HEK293 (cell line): ENCODE results near the gene CABS1.

Experiments used
- CTCF ChIA-PET: fragments of 350-600 bp; formaldehyde crosslinking; extraction: SDS; loops from one replicate; lab custom pipeline; 2021; ENCODE audit warnings: antibody characterized with exemption; lab: Yijun Ruan, JAX
- POLR2A ChIA-PET: fragments of 300-600 bp; formaldehyde crosslinking; extraction: SDS; loops from one replicate; lab custom pipeline; 2020; ENCODE audit warnings: antibody characterized with exemption, inconsistent platforms; lab: Yijun Ruan, JAX
- H3K27ac ChIP-seq: fragments of 200-500 bp; sonication (Bioruptor generic); 2 replicates; pipeline ENCODE4 v1.5.1; 2014; ENCODE audit warnings: low read depth, low read length, control low read depth, inconsistent platforms; ENCODE audit errors: extremely low read depth
- H3K36me3 ChIP-seq, 2 experiments: fragments of 200-500 bp in 1 of 2; sonication (Bioruptor generic) in 1 of 2; 1 replicate in 1 of 2; 2 replicates in 1 of 2; pipeline ENCODE4 v1.5.1; 2014 to 2017; ENCODE audit warnings: inconsistent platforms in 2 of 2, low read length in 2 of 2; ENCODE audit not compliant: control insufficient read depth in 2 of 2, insufficient read depth in 1 of 2
- H3K4me1 ChIP-seq: fragments of 200-500 bp; sonication (Bioruptor generic); 2 replicates; pipeline ENCODE4 v1.5.1; 2014; ENCODE audit warnings: mild to moderate bottlenecking, low read length, inconsistent platforms; ENCODE audit not compliant: control insufficient read depth, insufficient read depth
- H3K4me3 ChIP-seq: 2 replicates; pipeline ENCODE4 v1.5.1; 2011; ENCODE audit warnings: low read depth, mild to moderate bottlenecking, control low read depth, low read length, moderate library complexity
- H3K9me3 ChIP-seq: fragments of 200-500 bp; sonication (Bioruptor generic); 2 replicates; pipeline ENCODE4 v1.5.1; 2014; ENCODE audit warnings: low read depth, low read length, inconsistent platforms; ENCODE audit not compliant: control insufficient read depth, insufficient read depth
- ATF2 ChIP-seq: fragments of 450-650 bp; formaldehyde crosslinking; IDR thresholded peaks from 2 replicates; pipeline ENCODE4 v1.5.1; 2016; ENCODE audit warnings: missing biosample characterization, missing genetic modification characterization, low read depth
- BCL11A ChIP-seq: fragments of 450-650 bp; formaldehyde crosslinking; IDR thresholded peaks from 2 replicates; pipeline ENCODE4 v1.5.1; 2016; ENCODE audit warnings: low read depth, missing biosample characterization, missing genetic modification characterization
- BCL6B ChIP-seq: fragments of 450-650 bp; formaldehyde crosslinking; IDR thresholded peaks from 2 replicates; pipeline ENCODE4 v1.5.1; 2017; ENCODE audit warnings: missing biosample characterization, missing genetic modification characterization
- ELK4 ChIP-seq: IDR thresholded peaks from 2 replicates; pipeline ENCODE4 v1.6.1; 2011; ENCODE audit warnings: mild to moderate bottlenecking, low read depth, low read length, borderline replicate concordance
- GFI1B ChIP-seq: fragments of 450-650 bp; formaldehyde crosslinking; IDR thresholded peaks from 2 replicates; pipeline ENCODE4 v1.5.1; 2016; ENCODE audit warnings: missing biosample characterization, missing genetic modification characterization
- KLF10 ChIP-seq: fragments of 450-650 bp; IDR thresholded peaks from 2 replicates; pipeline ENCODE4 v1.5.1; 2018; ENCODE audit warnings: missing biosample characterization, mild to moderate bottlenecking, missing genetic modification characterization
- KLF16 ChIP-seq: fragments of 450-650 bp; formaldehyde crosslinking; IDR thresholded peaks from 2 replicates; pipeline ENCODE4 v1.5.1; 2017; ENCODE audit warnings: missing biosample characterization, missing genetic modification characterization
- OVOL3 ChIP-seq: fragments of 450-650 bp; formaldehyde crosslinking; IDR thresholded peaks from 2 replicates; pipeline ENCODE4 v1.5.1; 2016; ENCODE audit warnings: missing biosample characterization, missing genetic modification characterization
- PBX3 ChIP-seq: sonication (generic); formaldehyde crosslinking; IDR thresholded peaks from 2 replicates; pipeline ENCODE4 v1.8.1; 2022; ENCODE audit warnings: mild to moderate bottlenecking, moderate library complexity, missing genetic modification reagents
- PRDM6 ChIP-seq: fragments of 450-650 bp; formaldehyde crosslinking; IDR thresholded peaks from 2 replicates; pipeline ENCODE4 v1.5.1; 2017; ENCODE audit warnings: missing biosample characterization, missing genetic modification characterization
- TSHZ1 ChIP-seq: fragments of 450-650 bp; formaldehyde crosslinking; IDR thresholded peaks from 2 replicates; pipeline ENCODE4 v1.5.1; 2016; ENCODE audit warnings: missing biosample characterization, missing genetic modification characterization, borderline replicate concordance
- ZNF112 ChIP-seq: fragments of 450-650 bp; formaldehyde crosslinking; IDR thresholded peaks from 2 replicates; pipeline ENCODE4 v1.5.0; 2017; ENCODE audit warnings: missing biosample characterization, missing genetic modification characterization
- ZNF114 ChIP-seq: fragments of 450-650 bp; formaldehyde crosslinking; IDR thresholded peaks from 2 replicates; pipeline ENCODE4 v1.5.0; 2017; ENCODE audit warnings: missing biosample characterization, missing genetic modification characterization
- ZNF248 ChIP-seq: fragments of 450-650 bp; formaldehyde crosslinking; IDR thresholded peaks from 2 replicates; pipeline ENCODE4 v1.5.1; 2017; ENCODE audit warnings: missing biosample characterization, missing genetic modification characterization
- ZNF266 ChIP-seq: fragments of 450-650 bp; formaldehyde crosslinking; IDR thresholded peaks from 2 replicates; pipeline ENCODE4 v1.5.1; 2016; ENCODE audit warnings: missing biosample characterization, missing genetic modification characterization, low read depth
- ZNF280C ChIP-seq: fragments of 450-650 bp; formaldehyde crosslinking; IDR thresholded peaks from 2 replicates; pipeline ENCODE4 v1.5.1; 2016; ENCODE audit warnings: missing biosample characterization, missing genetic modification characterization
- ZNF629 ChIP-seq: fragments of 450-650 bp; formaldehyde crosslinking; IDR thresholded peaks from 2 replicates; pipeline ENCODE4 v1.5.1; 2017; ENCODE audit warnings: missing biosample characterization, missing genetic modification characterization
- ZNF658 ChIP-seq: fragments of 450-650 bp; formaldehyde crosslinking; IDR thresholded peaks from 2 replicates; pipeline ENCODE4; 2016; ENCODE audit warnings: missing biosample characterization, missing genetic modification characterization
- ZNF747 ChIP-seq: fragments of 450-650 bp; formaldehyde crosslinking; IDR thresholded peaks from 2 replicates; pipeline ENCODE4 v1.5.1; 2016; ENCODE audit warnings: missing biosample characterization, missing genetic modification characterization
- ZNF76 ChIP-seq: fragments of 450-650 bp; formaldehyde crosslinking; IDR thresholded peaks from 2 replicates; pipeline ENCODE4; 2016; ENCODE audit warnings: low read depth, missing biosample characterization, missing genetic modification characterization, borderline replicate concordance
- ZNF830 ChIP-seq: fragments of 450-650 bp; IDR thresholded peaks from 2 replicates; pipeline ENCODE4 v1.5.0; 2018; ENCODE audit warnings: missing biosample characterization, missing genetic modification characterization, low read depth, mild to moderate bottlenecking, moderate library complexity
- ZSCAN30 ChIP-seq: fragments of 450-650 bp; IDR thresholded peaks from 2 replicates; pipeline ENCODE4 v1.5.1; 2018; ENCODE audit warnings: missing biosample characterization, mild to moderate bottlenecking, missing genetic modification characterization, moderate library complexity

Gene CABS1

GRCh38 chr4:70356185-70356584 is 21.4 kb downstream of the CABS1 start:
- ChIA-PET CTCF (no interaction called here), POLR2A (no interaction called here)
- TF ChIP-seq ZNF747 (tag by site-specific recombination), result no peak
- TF ChIP-seq TSHZ1 (tag by site-specific recombination), result no peak
- no peak for TF ChIP-seq PRDM6 (tag by site-specific recombination)
- TF ChIP-seq ZNF266 (tag by site-specific recombination), result no peak
- TF ChIP-seq ZNF114 (tag by site-specific recombination), result no peak
- no peaks in the 10 kb centered on the region for H3K9me3 ChIP-seq
- H3K4me3 ChIP-seq, result no peak overlapping the region
- H3K4me1 ChIP-seq, result no peaks in the 10 kb centered on the region
- H3K27ac ChIP-seq, result no peak overlapping the region
- H3K36me3 ChIP-seq, result no peaks in the 10 kb centered on the region

- Histone ChIP-seq H3K4me1 (no peaks in the 10 kb centered on the region), H3K4me3 (no peak overlapping the region), H3K9me3 (no peaks in the 10 kb centered on the region), H3K36me3 (no peaks in the 10 kb centered on the region), H3K27ac (no peak overlapping the region)
- CTCF ChIA-PET, result no interaction called here
- TF ChIP-seq OVOL3 (tag by site-specific recombination), result no peak
- TF ChIP-seq GFI1B (tag by site-specific recombination), result no peak
- no peak for TF ChIP-seq KLF10 (tag by site-specific recombination)
- TF ChIP-seq ZSCAN30, result no peak
- TF ChIP-seq ELK4, result no peak
- TF ChIP-seq BCL11A (tag by site-specific recombination), result no peak
- no peak for TF ChIP-seq PBX3 (CRISPR knock-in tag)
- no peak for TF ChIP-seq ZNF280C (tag by site-specific recombination)
- TF ChIP-seq ATF2 (tag by site-specific recombination), result no peak
- TF ChIP-seq ZNF658 (tag by site-specific recombination), result no peak
- no peak for TF ChIP-seq BCL6B (tag by site-specific recombination)
- TF ChIP-seq ZNF76, result no peak
- no peak for TF ChIP-seq ZNF629 (tag by site-specific recombination)
- TF ChIP-seq ZNF830, result no peak
- TF ChIP-seq ZNF112, result no peak
- TF ChIP-seq KLF16 (tag by site-specific recombination), result no peak
- no peak for TF ChIP-seq ZNF248
- POLR2A ChIA-PET, result no interaction called here
Observed at GRCh38 chr4:70359115-70359661, 24.4 kb downstream of the CABS1 start.
